A549 (cell line): Measurements from ENCODE around the gene PAQR5. TPM values are rescaled to one million over a fixed set of nuclear protein-coding genes. Genes with fewer than 3 reads are reported as not detected.

Experiments used
- ATAC-seq, 2 experiments: fragments of 200-7000 bp in 1 of 2; fragments of >200 bp in 1 of 2; cut with Nextera tagmentation in 1 of 2; cut with Tn5 transposase in 1 of 2; 3 replicates each; pipeline versions ENCODE4 v1.8.0 to v1.9.1; 2018 to 2020; ENCODE audit warnings: mild to moderate bottlenecking in 1 of 2, moderate library complexity in 1 of 2
- CTCF ChIA-PET: fragments of 300-600 bp; sonication (Branson Sonifier 250); formaldehyde crosslinking; extraction: SDS; loops from one replicate; lab custom pipeline; 2021; ENCODE audit warnings: antibody characterized with exemption, inconsistent platforms; lab: Yijun Ruan, JAX
- POLR2A ChIA-PET: fragments of 350-600 bp; formaldehyde crosslinking; extraction: SDS; loops from one replicate; lab custom pipeline; 2021; ENCODE audit warnings: antibody characterized with exemption, inconsistent platforms; lab: Yijun Ruan, JAX
- DNase-seq, 2 experiments: peaks; one replicate each; pipeline versions ENCODE4 v3.0.0 to v3.0.0-alpha.2; 2011 to 2016; ENCODE audit warnings: low read depth in 1 of 2, low spot score in 1 of 2
- FAIRE-seq: peaks from 2 replicates; lab custom pipeline; 2011; peaks lifted over from hg19 to GRCh38; lab: Jason Lieb, UNC
- H3K27ac ChIP-seq, 2 experiments: fragments of >200 bp; sonication (Bioruptor Twin); formaldehyde crosslinking; 3 replicates each; pipeline ENCODE4 v1.5.1; 2016 to 2017
- H3K4me1 ChIP-seq: fragments of >200 bp; sonication (Bioruptor Twin); formaldehyde crosslinking; 3 replicates; pipeline ENCODE4 v1.6.1; 2016
- H3K4me2 ChIP-seq: fragments of >200 bp; sonication (Bioruptor Twin); formaldehyde crosslinking; 3 replicates; pipeline ENCODE4 v1.6.1; 2016
- H3K4me3 ChIP-seq: fragments of >200 bp; sonication (Bioruptor Twin); formaldehyde crosslinking; 3 replicates; pipeline ENCODE4 v1.5.1; 2016
- H3K9me3 ChIP-seq: fragments of >200 bp; sonication (Bioruptor Twin); formaldehyde crosslinking; 3 replicates; pipeline ENCODE4 v1.6.1; 2016
- BHLHE40 ChIP-seq: IDR thresholded peaks from 2 replicates; pipeline ENCODE4 v1.6.1; 2012; ENCODE audit warnings: low read depth, low read length, inconsistent platforms
- CBX2 ChIP-seq: fragments of 200-600 bp; sonication (generic); IDR thresholded peaks from 2 replicates; pipeline ENCODE4 v1.6.1; 2016; ENCODE audit warnings: low read depth, mild to moderate bottlenecking, borderline replicate concordance
- ESRRA ChIP-seq: fragments of 150-350 bp; IDR thresholded peaks from 2 replicates; pipeline ENCODE4 v1.6.1; 2014; ENCODE audit warnings: mild to moderate bottlenecking, low read length, borderline replicate concordance
- FOSB ChIP-seq: fragments of 250-450 bp; sonication (Bioruptor Pico); IDR thresholded peaks from 2 replicates; pipeline ENCODE4 v1.5.0; 2020; ENCODE audit warnings: mild to moderate bottlenecking, moderate library complexity
- HEYL ChIP-seq: fragments of 250-450 bp; sonication (Bioruptor Pico); IDR thresholded peaks from 2 replicates; pipeline ENCODE4 v1.8.0; 2021; ENCODE audit warnings: mild to moderate bottlenecking, moderate library complexity
- HOXB13 ChIP-seq: fragments of 250-450 bp; sonication (Bioruptor Pico); IDR thresholded peaks from 2 replicates; pipeline ENCODE4 v1.5.0; 2020; ENCODE audit warnings: low read depth, mild to moderate bottlenecking, moderate library complexity
- HOXB5 ChIP-seq: fragments of 250-450 bp; sonication (Bioruptor Pico); IDR thresholded peaks from 2 replicates; pipeline ENCODE4 v1.5.0; 2020; ENCODE audit warnings: mild to moderate bottlenecking, moderate library complexity
- MAFK ChIP-seq: fragments of 450-650 bp; IDR thresholded peaks from 2 replicates; pipeline ENCODE4 v1.6.1; 2014; ENCODE audit not compliant: partially characterized antibody
- NFE2L2 ChIP-seq: fragments of 150-350 bp; conservative IDR thresholded peaks from 2 replicates; pipeline ENCODE4 v1.6.1; 2014; ENCODE audit warnings: low read length
- RAD21 ChIP-seq, 2 experiments: fragments of >200 bp in 1 of 2; sonication (Bioruptor Twin) in 1 of 2; formaldehyde crosslinking in 1 of 2; IDR thresholded peaks in 1 of 2; conservative IDR thresholded peaks in 1 of 2; 2 replicates in 1 of 2; 3 replicates in 1 of 2; pipeline ENCODE4 v1.6.1; 2012 to 2018; ENCODE audit warnings: inconsistent platforms in 1 of 2
- RNF2 ChIP-seq: fragments of 200-600 bp; sonication (generic); IDR thresholded peaks from 2 replicates; pipeline ENCODE4 v1.6.1; 2016; ENCODE audit warnings: low read depth, mild to moderate bottlenecking, antibody characterized with exemption, moderate library complexity, borderline replicate concordance
- ZFP36 ChIP-seq: fragments of 450-650 bp; IDR thresholded peaks from 2 replicates; pipeline ENCODE4 v1.6.1; 2014; ENCODE audit warnings: borderline replicate concordance; ENCODE audit not compliant: partially characterized antibody
- WGBS: methylation state at CpG from one replicate; pipeline ENCODE4 v1.1.6; 2017; ENCODE audit errors: missing lambda C conversion rate; 5-methylcytosine and 5-hydroxymethylcytosine counted together
- polyA plus RNA-seq, 4 experiments: library from polyadenylated mRNA; depleted of rRNA in 3 of 4; stranded (reverse); fragments of >200 nt; fragmentation: RNase III in 1 of 4; extraction: RNeasy Plus Mini Kit Qiagen cat#74134 plus additional on column Dnase treatment in 1 of 4; gene quantifications; 2 replicates in 3 of 4; 3 replicates in 1 of 4; pipeline ENCODE4 v1.2.3, GENCODE V29; 2011 to 2017
- TF ChIP-seq, protein P1 (sequence below): IDR thresholded peaks from 2 replicates; pipeline ENCODE4 v1.6.1; 2012; ENCODE audit warnings: low read depth, borderline replicate concordance
- TF ChIP-seq, protein P2 (sequence below): fragments of 250-450 bp; sonication (Bioruptor Pico); IDR thresholded peaks from 2 replicates; pipeline ENCODE4 v1.5.0; 2021; ENCODE audit warnings: mild to moderate bottlenecking, moderate library complexity, borderline replicate concordance
- TF ChIP-seq, protein P3 (sequence below): IDR thresholded peaks from 2 replicates; pipeline ENCODE4 v1.6.1; 2012
- TF ChIP-seq, protein P4 (sequence below): fragments of 200-600 bp; sonication (generic); IDR thresholded peaks from 2 replicates; pipeline ENCODE4 v1.6.1; 2016; ENCODE audit warnings: antibody characterized with exemption, mild to moderate bottlenecking, moderate library complexity
- TF ChIP-seq, protein P5 (sequence below): fragments of >200 bp; sonication (Bioruptor Twin); formaldehyde crosslinking; IDR thresholded peaks from 3 replicates; pipeline ENCODE4 v1.5.1; 2016
- TF ChIP-seq, protein P6 (sequence below): IDR thresholded peaks from 2 replicates; pipeline ENCODE4 v1.6.1; 2012

Gene PAQR5
- polyA plus RNA-seq, 2 of the 4 experiments (the other 2 are of a cell fraction): 104 to 114 TPM

DNA sequence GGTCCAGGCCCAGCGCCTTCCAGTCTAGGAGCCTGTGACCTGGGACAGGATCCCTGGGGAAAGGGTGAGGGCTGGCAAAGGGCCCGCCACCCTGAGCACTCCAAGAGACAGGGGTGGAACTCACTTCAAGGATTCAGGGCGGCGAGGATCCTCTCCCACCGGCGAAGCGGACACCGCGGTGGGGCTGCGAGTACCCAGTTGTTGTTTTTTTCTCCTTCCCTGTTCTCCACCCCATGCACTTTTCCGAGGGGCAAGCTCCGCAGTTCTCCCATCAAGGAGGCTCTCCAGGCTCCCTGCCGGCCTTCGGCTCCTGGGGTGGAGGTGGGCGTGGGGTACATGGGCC, 387 bp upstream of the PAQR5 start:
- ATAC-seq (peak; percentile 2 to 9; a peak in 3 of 6 replicates), FAIRE-seq (no peak), DNase-seq (no peak)
- WGBS: 74% methylated on average over 15 of the region's 15 CpGs
- H3K4me1 ChIP-seq: peaks cover 34% of the 10 kb centered on the region
- TF ChIP-seq BHLHE40: no peak
- TF ChIP-seq ZFP36: no peak
- TF ChIP-seq, protein P1, sequence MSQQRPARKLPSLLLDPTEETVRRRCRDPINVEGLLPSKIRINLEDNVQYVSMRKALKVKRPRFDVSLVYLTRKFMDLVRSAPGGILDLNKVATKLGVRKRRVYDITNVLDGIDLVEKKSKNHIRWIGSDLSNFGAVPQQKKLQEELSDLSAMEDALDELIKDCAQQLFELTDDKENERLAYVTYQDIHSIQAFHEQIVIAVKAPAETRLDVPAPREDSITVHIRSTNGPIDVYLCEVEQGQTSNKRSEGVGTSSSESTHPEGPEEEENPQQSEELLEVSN: no peak
- TF ChIP-seq HOXB5 (CRISPR knock-in tag): no peak
- no peak for TF ChIP-seq RNF2
- no peak for TF ChIP-seq MAFK
- TF ChIP-seq FOSB (CRISPR knock-in tag): no peak
- H3K4me2 ChIP-seq: peak overlapping the region; percentile 86
- H3K9me3 ChIP-seq: no peaks in the 10 kb centered on the region
- H3K4me3 ChIP-seq: peak overlapping the region; percentile 95
- ChIA-PET POLR2A (interaction anchor here (1.0 kb wide), 1 partner anchor 138 kb away, joined by 7 read pairs; the partner anchor contains the start of gene GLCE), CTCF (interaction anchor here (0.7 to 2.1 kb wide), 7 partner anchors 31 to 239 kb away, joined by 3 to 6 read pairs (median 3); no protein-coding TSS in a partner anchor)
- peak overlapping the region; percentile 94 to 96 for H3K27ac ChIP-seq

DNA sequence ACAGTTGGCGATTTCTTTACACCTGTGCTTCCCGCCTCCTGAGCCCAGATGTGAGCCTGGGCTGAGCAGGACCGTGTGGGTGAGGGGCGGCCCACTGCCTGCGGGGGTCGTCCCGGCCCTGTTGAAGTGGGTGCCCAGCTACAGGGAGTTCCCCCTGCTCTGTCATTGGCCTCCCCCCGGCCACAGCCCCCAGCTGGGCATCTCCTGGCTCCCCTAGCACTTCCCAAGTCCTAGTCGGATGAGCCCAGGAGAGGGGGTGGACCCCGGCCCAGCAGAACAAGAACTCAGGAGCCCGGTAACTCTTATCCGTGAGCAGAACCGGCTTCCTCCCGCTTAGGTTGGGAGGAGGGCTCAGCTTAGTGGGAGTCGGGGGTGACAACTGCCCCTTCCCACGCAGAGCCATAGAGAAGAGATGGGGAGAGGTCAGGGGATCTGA, 757 bp downstream of the PAQR5 start:
- H3K9me3 ChIP-seq: no peaks in the 10 kb centered on the region
- H3K4me1 ChIP-seq: peaks cover 44% of the 10 kb centered on the region
- TF ChIP-seq CBX2 (no peak), HOXB13 (CRISPR knock-in tag) (no peak), BHLHE40 (no peak), RAD21 (conservative IDR thresholded peaks at IDR 0.05 in 1 of 2, IDR thresholded peaks at IDR 0.05 in 1 of 2) (no peak), ZFP36 (no peak), NFE2L2 (no peak), HEYL (CRISPR knock-in tag) (no peak), ESRRA (no peak)
- TF ChIP-seq, protein P2, sequence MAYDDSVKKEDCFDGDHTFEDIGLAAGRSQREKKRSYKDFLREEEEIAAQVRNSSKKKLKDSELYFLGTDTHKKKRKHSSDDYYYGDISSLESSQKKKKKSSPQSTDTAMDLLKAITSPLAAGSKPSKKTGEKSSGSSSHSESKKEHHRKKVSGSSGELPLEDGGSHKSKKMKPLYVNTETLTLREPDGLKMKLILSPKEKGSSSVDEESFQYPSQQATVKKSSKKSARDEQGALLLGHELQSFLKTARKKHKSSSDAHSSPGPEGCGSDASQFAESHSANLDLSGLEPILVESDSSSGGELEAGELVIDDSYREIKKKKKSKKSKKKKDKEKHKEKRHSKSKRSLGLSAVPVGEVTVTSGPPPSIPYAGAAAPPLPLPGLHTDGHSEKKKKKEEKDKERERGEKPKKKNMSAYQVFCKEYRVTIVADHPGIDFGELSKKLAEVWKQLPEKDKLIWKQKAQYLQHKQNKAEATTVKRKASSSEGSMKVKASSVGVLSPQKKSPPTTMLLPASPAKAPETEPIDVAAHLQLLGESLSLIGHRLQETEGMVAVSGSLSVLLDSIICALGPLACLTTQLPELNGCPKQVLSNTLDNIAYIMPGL: no peak
- TF ChIP-seq, protein P3, sequence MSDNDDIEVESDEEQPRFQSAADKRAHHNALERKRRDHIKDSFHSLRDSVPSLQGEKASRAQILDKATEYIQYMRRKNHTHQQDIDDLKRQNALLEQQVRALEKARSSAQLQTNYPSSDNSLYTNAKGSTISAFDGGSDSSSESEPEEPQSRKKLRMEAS: no peak
- TF ChIP-seq, protein P4, sequence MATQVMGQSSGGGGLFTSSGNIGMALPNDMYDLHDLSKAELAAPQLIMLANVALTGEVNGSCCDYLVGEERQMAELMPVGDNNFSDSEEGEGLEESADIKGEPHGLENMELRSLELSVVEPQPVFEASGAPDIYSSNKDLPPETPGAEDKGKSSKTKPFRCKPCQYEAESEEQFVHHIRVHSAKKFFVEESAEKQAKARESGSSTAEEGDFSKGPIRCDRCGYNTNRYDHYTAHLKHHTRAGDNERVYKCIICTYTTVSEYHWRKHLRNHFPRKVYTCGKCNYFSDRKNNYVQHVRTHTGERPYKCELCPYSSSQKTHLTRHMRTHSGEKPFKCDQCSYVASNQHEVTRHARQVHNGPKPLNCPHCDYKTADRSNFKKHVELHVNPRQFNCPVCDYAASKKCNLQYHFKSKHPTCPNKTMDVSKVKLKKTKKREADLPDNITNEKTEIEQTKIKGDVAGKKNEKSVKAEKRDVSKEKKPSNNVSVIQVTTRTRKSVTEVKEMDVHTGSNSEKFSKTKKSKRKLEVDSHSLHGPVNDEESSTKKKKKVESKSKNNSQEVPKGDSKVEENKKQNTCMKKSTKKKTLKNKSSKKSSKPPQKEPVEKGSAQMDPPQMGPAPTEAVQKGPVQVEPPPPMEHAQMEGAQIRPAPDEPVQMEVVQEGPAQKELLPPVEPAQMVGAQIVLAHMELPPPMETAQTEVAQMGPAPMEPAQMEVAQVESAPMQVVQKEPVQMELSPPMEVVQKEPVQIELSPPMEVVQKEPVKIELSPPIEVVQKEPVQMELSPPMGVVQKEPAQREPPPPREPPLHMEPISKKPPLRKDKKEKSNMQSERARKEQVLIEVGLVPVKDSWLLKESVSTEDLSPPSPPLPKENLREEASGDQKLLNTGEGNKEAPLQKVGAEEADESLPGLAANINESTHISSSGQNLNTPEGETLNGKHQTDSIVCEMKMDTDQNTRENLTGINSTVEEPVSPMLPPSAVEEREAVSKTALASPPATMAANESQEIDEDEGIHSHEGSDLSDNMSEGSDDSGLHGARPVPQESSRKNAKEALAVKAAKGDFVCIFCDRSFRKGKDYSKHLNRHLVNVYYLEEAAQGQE: no peak
- TF ChIP-seq, protein P5, sequence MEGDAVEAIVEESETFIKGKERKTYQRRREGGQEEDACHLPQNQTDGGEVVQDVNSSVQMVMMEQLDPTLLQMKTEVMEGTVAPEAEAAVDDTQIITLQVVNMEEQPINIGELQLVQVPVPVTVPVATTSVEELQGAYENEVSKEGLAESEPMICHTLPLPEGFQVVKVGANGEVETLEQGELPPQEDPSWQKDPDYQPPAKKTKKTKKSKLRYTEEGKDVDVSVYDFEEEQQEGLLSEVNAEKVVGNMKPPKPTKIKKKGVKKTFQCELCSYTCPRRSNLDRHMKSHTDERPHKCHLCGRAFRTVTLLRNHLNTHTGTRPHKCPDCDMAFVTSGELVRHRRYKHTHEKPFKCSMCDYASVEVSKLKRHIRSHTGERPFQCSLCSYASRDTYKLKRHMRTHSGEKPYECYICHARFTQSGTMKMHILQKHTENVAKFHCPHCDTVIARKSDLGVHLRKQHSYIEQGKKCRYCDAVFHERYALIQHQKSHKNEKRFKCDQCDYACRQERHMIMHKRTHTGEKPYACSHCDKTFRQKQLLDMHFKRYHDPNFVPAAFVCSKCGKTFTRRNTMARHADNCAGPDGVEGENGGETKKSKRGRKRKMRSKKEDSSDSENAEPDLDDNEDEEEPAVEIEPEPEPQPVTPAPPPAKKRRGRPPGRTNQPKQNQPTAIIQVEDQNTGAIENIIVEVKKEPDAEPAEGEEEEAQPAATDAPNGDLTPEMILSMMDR: no peak
- TF ChIP-seq, protein P6, sequence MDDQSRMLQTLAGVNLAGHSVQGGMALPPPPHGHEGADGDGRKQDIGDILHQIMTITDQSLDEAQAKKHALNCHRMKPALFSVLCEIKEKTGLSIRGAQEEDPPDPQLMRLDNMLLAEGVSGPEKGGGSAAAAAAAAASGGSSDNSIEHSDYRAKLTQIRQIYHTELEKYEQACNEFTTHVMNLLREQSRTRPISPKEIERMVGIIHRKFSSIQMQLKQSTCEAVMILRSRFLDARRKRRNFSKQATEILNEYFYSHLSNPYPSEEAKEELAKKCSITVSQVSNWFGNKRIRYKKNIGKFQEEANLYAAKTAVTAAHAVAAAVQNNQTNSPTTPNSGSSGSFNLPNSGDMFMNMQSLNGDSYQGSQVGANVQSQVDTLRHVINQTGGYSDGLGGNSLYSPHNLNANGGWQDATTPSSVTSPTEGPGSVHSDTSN: no peak
- DNase-seq: peak in 1 of 2 experiments; percentile 34
- WGBS: 3% methylated on average over 14 of the region's 16 CpGs
- peak overlapping the region; percentile 86 for H3K4me2 ChIP-seq
- peak; percentile 6 to 17 for ATAC-seq
- H3K27ac ChIP-seq: peak overlapping the region; percentile 94 to 96
- FAIRE-seq: no peak
- peak overlapping the region; percentile 95 for H3K4me3 ChIP-seq
- CTCF ChIA-PET: interaction anchor here (0.7 to 1.8 kb wide), 10 partner anchors 10 to 240 kb away, joined by 3 to 17 read pairs (median 4); no protein-coding TSS in a partner anchor
- POLR2A ChIA-PET: interaction anchor here (0.8 to 1.6 kb wide), 3 partner anchors 9 to 159 kb away, joined by 3 to 8 read pairs (median 4); partner anchors contain the start of gene RPLP1
